HG03159 (cell line): ENCODE measurements around the gene NPR2.

Experiments used
- ATAC-seq: cut with Tn5 transposase; IDR thresholded peaks from one replicate; pipeline ENCODE4 v1.9.1; 2021; ENCODE audit warnings: mild to moderate bottlenecking, moderate library complexity; ENCODE audit not compliant: unreplicated experiment

The NPR2 gene

DNA sequence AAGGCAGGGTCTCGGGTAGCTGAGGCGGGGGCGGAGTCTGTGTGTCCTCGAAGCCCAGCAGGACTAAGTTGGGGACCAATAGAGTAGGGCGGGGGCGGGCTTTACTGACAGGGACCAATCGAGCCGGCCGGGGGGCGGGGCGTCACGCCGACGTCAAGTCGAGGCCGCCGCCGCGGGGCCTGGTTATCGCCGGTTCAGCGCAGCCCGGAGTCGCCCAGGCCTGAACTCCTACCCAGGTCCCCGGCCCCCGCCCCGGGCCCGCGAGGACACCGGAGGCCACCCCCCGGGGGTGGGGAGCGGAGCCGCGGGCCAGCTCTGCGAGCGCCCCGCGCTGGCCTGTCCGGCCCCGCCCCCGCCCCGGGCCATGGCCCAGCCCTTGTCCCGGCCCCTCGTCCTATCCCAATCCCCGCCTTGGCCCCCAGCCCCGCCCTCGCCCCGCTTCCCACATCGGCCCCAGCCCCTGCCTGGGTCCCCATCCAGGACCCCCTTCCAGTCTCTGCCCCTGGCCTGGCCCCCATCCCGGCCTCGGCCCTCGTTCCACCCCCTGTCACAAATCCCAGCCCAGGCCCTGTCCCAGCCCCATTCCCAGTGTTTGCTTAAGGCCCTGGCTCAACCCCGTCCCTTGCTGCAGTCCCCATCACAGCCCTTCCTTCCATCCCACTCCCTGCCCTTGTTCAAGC, 37.8 kb downstream of the NPR2 start, which contains the start of gene TMEM8B:
Gene TMEM8B, plus strand, starts transcription at position 145 of the 680 bp plus-strand sequence. Its CDS starts 220 bp downstream, at position 365.
- ATAC-seq, result peak; percentile 72

DNA sequence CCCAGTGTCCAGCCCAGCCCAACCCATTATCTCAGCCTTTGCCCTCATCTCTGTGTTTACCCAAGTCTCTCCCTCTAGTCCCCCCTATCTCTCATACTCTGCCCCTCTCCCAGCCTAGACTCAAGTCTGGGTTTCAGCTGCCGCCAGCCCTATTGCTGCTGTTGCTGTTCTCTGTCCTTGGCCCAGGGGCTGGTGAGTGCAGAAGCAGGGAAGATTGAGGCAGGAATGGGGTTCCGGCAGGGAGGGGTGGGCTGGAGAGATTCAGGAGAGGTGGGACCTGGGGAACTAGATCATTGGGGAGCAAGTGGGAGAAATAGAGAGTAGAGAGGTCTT, 38.3 kb downstream of the NPR2 start:
- no peak for ATAC-seq

DNA sequence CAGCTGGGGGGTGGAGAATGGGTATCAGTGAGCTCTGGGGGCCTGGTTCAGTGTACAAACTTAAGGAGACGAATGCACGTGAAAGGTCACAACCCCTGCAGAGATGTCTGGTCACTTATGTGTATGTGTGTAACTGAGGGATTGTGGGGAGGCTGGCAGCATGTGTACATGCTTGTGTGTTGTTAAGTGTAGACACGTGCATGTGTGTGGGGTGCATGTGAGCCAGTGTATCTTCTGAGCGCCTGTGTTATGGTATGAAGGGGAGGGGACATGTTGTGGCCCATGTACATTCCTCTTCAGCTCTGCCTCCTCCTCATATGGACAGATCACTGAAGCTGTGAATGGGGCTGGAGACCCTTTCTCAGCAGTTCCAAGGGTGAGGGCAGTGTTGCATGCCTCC, 39.6 kb downstream of the NPR2 start:
- no peak for ATAC-seq

DNA sequence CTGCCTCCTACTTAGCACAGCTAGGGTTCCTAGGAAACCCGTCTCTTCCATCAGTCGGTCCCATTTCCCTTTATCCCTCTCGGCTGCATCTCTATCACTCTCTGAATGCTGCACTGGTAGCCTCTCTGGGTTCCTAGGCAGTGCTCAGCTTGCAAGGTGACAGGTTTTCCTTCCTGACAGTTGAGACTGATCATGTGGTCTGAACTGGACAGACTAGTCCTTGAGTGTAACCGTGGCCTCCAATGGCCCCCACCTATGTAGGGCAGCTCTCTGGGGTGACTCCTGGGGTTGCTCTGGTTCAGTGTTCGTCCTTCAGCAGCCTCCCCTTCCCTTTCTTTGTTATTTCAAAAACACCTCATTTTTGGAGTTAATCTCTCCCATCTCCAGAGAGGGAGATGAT, 41.4 kb downstream of the NPR2 start:
- no peak for ATAC-seq

DNA sequence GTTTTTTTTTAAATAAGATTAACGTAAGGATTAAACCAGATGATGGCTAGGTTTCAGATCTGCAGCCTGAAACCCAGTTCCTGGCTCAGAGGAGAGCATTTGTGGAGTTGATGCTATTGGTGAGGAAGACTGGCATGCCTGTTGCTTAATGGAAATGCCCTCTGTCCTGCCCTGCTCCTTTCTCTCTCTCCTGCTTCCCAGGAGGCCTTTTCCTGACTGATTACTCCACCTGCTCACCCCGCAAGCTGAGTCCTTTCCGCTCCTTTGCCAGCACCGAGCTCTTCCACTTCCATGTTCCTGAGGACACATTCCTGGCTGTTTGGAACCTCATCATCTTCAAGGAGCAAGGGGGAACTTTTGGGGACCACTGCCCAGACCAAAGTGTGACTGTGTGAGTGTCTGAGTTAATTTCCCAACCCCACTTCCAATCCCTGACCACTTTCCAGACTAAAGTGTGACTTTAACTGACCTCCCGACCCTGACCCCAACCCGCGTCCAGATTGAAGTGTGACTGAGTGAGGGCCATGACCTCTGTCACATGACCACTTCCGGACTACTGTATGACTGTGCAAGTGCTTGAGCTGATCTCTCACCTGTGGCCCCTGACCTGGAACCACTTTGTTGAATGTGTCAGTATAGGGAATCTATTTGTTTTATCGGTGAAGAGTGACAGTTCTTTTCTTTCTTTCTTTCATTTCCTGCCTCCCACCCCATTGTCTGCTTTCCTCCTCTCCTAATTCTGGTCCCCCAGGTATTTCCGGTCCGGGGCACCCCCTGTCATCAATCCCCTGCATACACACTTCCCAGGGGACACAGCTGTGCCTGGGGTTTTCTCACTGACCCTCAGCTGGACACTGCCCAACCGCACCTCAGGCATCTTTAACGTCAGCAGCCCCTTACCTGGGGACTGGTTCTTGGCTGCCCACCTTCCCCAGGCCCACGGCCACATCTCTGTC, 43.1 kb downstream of the NPR2 start:
- no peak for ATAC-seq

DNA sequence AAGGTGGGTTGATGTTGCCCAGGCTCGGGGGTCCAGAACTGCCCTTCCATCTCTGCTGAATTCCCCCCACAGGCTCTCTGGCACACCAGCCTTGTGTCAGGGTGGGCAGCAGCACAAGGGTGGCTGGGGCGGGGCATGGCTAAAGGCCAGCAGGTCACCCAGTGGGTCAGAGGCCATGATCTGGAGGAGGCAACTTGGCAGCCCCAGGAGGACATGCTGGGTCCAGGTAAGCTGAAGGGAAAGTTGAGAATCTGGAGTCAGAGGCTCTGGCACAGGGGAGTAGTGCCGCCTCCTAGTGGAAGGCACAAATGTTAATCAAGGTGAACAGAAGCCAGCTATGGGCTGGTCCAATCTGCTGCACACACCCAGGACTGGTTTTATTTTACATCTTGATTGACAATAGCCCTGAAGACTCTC, 43.8 kb downstream of the NPR2 start:
- ATAC-seq, result no peak

DNA sequence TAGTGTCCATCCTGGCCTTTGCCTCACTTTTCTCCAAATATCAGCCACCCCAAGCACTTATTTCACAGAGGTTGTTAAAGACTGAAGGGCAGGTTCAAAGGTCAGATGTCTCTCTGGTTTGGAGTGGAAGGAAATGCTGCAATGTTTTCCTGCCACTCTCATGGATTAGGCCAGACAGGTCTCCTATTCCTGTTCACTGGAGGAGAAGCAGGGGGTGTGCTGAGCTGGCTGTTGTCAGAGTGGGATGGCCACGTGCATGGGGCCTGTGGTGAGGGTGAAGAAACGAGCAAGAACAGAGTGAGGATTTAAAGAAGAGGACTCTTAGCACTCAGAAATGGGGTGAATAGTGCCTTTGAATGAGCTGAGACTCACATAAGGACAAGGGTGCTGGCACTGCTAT, 44.4 kb downstream of the NPR2 start:
- no peak for ATAC-seq

DNA sequence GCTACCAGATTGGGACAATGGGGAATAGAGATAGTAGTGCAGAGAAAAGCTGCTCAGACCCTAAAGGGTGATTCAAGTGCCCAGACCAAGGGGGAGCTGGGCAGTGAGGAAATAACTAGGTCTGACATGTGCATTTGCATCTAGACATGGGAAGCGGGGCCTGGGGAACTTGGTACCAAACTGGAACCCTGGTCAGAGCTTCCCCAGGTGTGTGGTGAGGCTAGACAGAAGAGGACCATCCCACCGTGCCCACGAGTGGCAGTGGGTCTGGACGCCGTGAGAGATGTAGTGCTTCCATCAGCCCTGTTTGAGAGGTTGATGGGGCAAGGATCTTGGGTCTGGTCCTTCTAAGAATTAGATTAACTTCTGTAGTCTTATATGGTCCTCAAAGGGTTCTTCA, 45.2 kb downstream of the NPR2 start:
- no peak for ATAC-seq

DNA sequence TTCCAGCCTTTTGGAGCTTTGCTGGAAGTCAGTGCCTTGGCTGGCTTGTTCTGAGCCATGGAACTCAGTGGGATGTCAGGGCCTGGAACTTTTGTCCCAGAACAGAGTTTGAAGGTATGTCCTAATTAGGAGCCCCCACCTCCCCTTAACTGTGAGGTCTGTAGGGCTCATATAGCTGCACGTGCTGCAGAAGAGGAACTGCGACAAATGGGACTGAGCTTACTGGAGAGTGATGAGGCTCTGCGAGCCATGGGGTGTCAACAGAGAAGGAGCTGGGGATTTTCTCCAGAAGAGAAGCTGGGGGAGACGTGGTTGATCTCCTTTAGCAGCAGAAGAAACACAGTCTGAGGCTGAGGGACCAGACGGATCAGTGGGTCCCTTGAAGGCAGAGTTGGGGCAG, 48.5 kb downstream of the NPR2 start:
- ATAC-seq, result no peak

DNA sequence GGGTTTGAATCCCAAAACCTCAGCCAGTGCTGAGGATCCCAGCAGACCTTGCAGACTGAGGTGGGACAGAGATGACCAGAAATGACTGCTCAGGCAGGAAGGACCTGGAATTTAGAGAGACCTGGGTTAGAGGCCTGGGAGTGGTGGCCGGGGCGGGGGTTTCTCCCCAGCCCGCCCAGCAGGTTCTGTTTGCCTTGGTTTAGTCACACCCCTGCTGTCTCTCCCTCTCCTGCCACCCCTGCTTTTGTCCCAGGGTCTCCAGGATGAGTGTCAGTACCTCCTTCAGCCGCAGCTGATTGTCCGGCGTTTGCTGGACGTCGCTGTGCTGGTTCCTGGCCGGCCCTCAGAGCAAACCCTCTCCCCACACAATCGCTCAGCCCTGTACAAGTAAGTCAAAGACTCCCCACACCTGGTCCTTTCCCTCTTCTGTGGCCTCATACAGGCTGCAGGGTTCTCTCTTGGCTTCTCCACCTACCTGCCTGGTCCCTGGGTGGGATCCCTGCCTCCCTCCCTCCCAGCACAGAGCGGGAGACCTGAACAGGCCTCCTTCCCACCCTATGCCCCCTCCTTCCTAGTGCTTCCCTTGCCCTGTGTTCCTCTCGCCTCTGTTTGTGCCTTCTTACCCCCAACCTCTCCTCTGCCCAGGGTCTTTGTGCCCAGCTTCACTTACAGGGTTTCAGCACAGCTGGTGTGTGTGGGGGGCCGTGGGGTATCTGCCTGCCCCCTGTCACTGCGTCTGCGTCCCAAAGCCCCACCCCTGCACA, 49.7 kb downstream of the NPR2 start:
- no peak for ATAC-seq

DNA sequence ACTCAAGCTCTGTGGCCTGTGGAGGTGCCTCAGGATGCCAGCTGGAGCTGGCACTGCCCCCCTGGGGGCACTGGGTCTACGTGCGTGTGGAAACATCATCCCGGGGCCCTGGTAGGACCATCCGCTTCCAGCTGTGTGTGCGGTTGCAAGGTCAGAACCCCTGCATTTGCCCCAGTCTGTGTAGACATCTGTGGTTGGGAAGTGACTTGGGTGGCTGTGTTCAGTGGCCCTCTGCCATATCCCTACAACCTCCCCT, 50.2 kb downstream of the NPR2 start:
- ATAC-seq, result no peak

DNA sequence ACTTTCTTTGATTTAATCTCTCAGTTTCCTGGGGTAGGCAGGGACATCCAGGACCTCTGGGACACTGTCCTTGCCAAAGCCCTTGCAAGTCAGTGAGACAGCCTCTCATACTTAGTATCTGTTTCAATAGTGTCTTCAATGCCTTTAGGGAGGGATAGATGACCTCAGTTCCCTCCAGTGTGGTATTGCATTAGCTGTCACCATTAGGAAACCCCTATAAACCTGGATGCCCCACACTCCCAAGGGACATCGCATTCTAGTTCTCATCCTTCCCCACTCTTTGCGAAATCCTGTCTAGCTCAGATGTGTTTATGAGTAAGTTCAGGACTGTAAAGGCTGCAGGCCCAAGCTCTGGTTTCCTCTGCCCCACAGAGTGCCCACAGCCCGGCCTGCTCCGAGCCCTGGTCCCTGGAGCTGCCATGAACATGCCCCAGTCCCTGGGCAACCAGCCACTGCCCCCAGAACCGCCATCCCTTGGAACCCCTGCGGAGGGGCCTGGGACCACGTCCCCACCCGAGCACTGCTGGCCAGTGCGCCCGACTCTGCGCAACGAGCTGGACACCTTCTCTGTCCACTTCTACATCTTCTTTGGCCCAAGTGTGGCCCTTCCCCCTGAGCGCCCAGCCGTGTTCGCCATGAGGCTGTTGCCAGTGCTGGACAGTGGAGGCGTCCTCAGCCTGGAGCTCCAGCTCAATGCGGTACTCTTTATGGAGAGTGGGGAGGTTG, 50.8 kb downstream of the NPR2 start:
- ATAC-seq, result no peak

DNA sequence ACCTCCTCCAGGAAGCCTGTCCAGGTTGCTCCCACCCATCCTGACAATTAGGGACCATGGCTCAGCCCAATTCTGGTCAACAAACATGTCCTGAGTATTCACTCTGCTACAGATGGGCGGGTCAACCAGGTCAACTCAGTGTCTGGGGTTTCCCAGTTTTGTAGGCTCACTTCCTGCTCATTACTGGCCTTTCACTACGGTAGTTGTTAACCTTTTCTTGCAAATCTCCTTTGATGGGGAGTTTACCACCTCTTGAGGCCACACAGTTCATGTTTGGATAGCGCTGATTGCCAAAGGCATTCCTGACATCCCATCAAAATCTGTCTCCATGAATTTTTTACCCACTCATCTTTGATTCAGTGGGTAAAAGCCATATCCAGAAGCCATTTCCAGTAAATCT, 51.4 kb downstream of the NPR2 start:
- peak; percentile 53 for ATAC-seq

DNA sequence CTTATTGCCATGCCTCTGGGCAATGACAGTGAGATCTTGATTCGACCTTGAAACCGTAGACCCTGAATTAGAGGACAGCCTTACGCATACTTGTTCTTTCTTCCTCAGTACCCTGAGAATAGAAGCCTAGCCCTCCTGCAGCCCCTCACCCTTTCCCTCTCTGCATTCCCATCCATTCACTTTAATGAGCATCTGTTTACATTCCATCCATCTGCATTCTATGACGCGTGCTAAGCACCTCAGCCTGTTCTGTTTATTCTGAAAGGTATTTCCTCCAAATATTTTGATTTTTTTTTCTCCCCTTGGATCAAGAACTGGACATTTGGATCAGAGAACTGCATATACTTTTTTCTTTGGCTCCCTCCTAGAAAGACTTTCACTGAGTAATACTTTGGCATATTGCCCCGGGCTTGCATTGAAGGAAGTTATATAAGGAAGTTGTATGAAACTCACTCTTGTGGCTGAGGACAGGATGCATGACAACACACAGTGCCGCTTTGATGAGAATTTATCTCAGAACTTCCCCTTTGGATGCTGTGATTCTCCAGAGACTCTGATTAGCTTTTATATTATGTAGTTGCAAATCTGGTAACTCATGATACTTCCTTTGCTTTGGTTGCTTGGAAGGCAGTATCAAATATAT, 53.4 kb downstream of the NPR2 start:
- ATAC-seq, result no peak

DNA sequence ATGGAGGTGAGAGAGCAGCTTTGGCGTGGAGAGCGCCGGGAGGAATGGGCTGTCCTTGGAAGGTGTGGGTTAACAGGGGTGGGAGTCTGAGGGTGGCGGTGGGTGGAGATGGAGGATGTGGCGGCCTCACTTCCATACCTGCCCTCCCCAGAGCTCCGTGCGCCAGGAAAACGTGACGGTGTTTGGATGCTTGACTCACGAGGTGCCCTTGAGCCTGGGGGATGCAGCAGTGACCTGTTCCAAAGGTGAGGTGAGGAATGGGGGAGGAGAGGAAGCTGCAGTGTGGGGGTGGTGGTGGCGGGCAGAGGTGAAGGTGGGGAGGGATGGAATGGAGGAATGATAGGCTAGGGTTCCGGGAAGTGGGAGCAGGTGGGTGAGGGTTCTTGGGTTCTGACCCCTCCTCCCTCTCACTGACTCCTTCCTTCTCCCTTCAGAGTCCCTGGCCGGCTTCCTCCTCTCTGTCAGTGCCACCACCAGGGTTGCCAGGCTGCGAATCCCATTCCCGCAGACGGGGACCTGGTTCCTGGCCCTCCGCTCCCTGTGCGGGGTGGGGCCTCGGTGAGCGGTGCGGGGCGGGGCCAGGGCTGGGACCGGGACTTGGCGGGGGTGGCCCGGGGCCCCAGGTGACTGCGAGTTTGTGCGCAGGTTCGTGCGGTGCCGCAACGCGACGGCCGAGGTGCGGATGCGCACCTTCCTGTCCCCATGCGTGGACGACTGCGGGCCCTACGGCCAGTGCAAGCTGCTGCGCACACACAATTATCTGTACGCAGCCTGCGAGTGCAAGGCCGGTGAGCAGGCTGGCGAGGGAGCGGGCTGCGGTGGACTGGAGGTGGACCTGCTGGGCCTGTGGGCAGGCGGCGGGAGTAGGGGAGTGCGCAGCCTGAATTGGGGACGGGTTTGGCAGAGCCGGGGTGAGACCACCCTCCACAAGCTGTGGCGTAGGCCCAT, 54.7 kb downstream of the NPR2 start:
- ATAC-seq, result no peak

DNA sequence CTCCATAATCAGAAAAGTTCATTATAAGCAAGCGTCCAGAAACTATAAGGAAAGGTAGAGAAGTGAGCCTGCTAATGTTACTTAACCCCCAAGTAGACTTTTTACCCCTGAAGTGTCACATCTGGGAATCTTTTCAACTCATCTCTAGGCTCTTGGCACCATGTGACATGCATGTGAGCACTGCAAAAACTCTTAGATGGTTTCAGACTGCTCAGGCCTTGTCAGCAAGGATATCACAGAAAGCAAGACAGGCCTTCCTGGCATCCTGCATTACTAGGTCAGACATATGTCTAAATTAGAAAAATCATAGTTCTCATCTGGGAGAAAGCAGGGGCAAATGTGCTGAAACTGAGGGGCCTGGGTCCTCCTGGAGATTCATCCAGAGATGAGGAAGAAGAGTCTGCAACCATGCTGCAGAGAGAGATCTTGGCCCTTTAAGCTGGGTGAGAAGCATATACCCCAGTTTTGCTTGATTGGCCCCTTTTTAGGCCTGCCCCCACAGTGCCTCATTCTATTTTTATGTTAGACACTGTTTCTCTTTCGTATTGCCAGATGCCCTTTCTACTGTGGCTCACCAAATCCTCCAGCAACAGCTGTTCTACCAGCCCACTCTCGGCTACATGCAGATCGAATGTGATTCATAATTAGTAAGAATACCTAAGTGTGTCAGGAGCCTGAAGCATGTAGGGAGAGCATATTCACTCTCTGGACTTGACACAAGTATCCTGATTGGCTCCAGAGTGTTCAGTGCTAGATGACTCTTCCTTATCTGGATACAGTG, 56.6 kb downstream of the NPR2 start:
- peak; percentile 79 for ATAC-seq

DNA sequence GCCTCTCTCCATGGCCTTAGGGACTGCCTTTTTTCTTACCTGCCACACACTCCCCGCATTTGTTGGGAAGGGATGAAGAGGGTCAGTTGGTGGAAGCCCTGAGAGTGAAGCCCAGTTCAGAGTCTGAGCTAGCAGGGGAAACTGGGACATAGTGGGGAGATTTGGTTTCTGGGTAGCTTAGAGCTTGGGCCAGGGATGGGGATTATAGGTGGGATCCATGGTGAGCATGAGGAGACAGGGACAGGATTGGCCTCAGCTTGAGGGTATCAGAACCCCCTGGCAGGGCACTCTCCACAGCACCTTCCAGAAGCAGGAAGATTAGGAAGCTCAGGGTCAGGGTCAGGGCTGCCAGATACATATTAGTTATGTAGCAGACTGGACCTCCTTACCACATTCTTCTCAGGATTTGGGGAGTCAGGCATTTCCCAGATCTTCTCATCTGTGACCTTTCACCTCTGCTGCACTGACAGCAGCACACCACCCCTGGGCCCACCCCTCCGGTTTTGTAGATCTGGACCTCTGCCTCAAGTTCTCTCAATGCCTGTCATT, 61.0 kb downstream of the NPR2 start:
- no peak for ATAC-seq
